Stimulated activated CD4-positive, alpha-beta T cell treated with anti-CD3 and anti-CD28 coated beads, TNF-alpha, amount 100 ng/mL, for 1 hour (primary cell): ENCODE data around the gene KLHDC7B.

Experiments used
- DNase-seq, 3 donors: peaks; one replicate each; pipeline ENCODE4 v3.0.0-alpha.2; 2020; ENCODE audit warnings: low read depth in 3 of 3, low spot score in 1 of 3

KLHDC7B gene

GRCh38 chr22:50545522-50546325 lies at the start of gene KLHDC7B:
Gene KLHDC7B, plus strand, starts transcription at chr22:50545899. Its CDS starts 345 bp downstream, at chr22:50546244.
- no peak for DNase-seq

- no peak for DNase-seq
These were observed 48.6 kb upstream of the KLHDC7B start for GRCh38 chr22:50497093-50497492.

GRCh38 chr22:50498322-50498890 lies 47.3 kb upstream of the KLHDC7B start:
- peak; percentile 30 to 40 (median 37) for DNase-seq

- DNase-seq, result no peak
These were observed 45.2 kb upstream of the KLHDC7B start for GRCh38 chr22:50500452-50500851.

GRCh38 chr22:50502096-50502495 lies 43.6 kb upstream of the KLHDC7B start:
- no peak for DNase-seq

GRCh38 chr22:50502628-50503474 lies 42.8 kb upstream of the KLHDC7B start:
- no peak for DNase-seq

DNA sequence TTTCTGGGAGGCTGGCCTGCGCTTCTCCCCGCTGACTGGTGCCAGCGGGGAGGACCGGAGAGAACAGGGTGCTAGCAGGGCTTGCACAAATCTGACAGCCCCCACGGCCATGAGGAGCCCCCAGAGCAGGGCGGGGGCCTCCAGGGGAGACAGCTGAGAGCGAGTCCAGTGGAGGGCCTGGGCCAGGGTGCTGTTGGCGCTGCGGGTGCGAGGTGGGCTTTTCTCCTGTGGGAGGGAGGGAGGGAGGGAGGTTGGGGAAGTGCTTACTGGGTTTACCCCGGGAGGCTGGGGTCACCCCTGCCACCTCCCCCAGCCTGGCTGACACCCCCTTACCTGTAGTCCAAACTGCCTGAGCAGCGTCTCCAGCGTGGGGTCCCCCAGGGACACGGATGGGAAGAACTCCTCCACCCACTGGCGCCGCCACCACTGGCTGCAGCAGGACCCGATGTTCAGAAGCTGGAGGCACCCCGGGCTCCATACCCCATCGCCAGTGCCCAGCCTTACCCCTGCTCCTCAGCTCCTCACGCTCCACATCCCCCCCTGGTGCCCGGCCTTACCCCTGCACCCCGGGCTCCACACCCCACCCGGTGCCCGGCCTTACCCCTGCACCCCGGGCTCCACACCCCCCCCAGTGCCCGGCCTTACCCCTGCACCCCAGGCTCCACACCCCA lies 42.1 kb upstream of the KLHDC7B start:
- no peak for DNase-seq

GRCh38 chr22:50504369-50505211 lies 41.1 kb upstream of the KLHDC7B start:
- DNase-seq, result no peak

GRCh38 chr22:50505276-50505775 lies 40.4 kb upstream of the KLHDC7B start:
- DNase-seq, result no peak

DNA sequence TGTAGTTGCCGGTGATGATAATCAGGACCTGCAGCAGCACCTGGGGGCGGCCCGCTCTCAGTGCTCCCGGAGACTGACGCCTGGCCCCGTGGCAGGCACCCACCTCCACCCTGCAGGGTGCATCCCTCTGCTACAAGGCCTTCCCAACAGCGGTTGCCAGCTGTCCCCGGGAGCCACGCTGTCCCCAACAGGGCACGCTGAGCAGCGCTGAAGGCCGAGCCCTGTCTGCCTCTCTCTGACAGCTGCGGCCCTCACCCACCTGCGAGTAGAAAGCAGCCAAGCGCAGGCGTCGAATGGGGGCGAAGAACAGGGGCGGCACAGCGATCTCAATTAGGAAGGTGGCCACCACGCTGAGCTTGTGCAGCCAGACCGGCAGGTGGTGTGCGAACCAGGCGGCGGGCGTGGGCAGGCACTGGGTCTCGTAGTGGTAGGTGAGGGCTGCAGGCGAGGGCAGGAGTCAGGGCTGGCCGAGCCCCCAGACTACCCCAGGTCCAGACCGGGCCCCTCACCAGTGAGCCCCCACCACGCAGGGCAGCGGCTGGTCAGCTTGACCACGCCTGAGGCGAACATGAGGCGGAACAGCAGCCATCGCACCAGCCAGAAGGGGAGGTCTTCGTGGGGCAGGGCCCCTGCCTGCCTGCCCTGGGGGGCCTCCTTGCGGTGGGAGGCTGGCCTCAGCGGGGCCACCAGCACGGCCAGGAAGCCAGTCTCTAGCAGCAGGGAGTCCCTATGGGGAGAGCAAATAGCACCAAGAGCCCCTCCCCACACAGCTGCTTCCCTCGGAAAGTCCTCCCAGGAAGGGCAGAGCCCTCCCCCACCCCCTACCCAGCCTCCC lies 39.7 kb upstream of the KLHDC7B start:
- no peak for DNase-seq

DNA sequence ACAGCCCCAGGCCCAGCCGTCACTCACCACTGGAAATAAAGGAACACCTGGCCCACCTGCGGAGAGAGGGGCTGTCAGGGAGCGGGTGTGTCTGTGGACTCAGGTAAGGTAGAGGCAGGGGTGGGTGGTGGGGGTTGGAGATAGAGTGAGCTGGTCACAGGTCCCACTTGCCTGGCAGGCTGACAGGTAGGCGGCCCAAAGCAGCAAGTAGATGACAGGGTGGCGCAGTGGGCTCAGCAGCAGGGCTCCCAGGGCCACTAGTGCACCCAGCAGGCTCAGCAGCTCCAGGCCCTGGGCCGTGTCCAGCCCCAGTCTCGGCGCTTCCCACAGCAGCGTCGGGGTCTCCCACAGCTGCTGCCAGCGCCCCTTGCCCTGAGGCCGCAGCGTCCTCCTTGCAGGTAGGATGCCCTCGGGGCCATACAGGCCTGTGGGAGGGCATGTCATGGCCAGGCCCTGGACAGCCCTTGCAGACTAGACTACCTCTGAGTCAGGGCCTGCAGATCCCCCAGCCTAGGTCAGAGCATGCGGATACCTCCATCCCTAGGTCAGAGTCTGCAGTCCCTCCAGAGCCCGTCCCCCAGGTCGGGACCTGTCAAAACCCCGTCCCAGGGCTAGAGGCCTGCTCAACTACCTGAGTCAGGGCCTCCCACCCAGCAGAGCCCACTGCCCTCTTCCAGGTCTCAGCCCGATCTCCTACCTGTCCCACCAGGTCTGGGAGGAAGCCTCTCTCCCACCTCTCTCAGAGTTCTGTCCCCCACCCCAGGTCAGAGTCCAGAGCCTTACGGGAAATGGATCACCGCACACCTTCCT lies 38.9 kb upstream of the KLHDC7B start:
- DNase-seq, result no peak

DNA sequence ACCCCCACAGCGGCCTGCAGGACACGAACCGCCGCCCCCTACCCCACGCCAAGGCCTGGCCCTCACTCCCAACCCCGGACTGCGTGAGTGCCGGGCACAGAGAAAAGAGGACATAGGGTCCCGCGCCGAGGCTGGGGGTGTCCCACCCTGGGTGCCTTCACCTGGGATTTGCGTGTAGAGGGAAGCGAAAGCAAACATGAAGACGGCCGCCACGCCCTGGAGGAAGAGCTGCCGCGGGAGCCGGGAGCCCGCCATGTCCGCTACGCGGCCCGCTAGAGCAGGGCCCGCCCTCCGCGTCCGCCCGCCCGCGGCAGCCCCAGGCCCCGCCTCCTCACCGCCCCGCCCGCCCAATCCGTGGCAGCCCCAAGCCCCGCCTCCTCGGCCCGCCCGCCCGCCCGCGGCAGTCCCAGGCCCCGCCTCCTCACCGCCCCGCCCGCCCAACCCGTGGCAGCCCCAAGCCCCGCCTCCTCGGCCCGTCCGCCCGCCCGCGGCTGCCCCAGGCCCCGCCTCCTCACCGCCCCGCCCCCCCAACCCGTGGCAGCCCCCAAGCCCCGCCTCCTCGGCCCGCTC lies 38.2 kb upstream of the KLHDC7B start, which contains the start of gene LMF2:
TSS of gene LMF2 (minus strand) at position 282 of the 570 bp plus-strand sequence. CDS start at position 255, 27 bp downstream.
- peak; percentile 90 to 96 (median 93) for DNase-seq

- DNase-seq, result peak; percentile 93 to 98 (median 96)
These were observed 37.5 kb upstream of the KLHDC7B start, which contains the start of gene NCAPH2 for GRCh38 chr22:50507991-50508884. Gene NCAPH2, plus strand, starts transcription at chr22:50508224. Its CDS starts 114 bp downstream, at chr22:50508338.

DNA sequence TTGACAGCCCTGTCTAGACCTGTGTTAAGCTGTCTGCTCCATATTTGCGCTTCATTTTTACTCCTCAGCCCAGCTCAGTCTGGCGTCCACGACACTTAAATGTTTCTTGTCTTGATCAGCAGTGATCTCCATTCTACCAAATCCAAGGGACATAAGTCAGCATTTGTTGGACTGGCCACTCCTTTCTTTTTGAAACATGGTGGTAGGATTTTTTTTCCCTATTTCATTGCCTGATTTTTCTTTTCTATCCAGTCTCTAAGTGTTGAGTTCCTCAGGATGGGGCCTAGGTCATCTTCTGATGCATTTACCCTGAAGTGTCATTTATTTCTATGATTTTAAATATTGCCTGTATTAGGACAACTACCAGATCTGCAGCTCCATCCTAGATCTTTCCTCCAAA lies 36.8 kb upstream of the KLHDC7B start:
- DNase-seq, result no peak

- DNase-seq, result no peak
These were observed 32.5 kb upstream of the KLHDC7B start for GRCh38 chr22:50513175-50513574.

GRCh38 chr22:50516068-50516467 lies 29.6 kb upstream of the KLHDC7B start:
- DNase-seq, result no peak

DNA sequence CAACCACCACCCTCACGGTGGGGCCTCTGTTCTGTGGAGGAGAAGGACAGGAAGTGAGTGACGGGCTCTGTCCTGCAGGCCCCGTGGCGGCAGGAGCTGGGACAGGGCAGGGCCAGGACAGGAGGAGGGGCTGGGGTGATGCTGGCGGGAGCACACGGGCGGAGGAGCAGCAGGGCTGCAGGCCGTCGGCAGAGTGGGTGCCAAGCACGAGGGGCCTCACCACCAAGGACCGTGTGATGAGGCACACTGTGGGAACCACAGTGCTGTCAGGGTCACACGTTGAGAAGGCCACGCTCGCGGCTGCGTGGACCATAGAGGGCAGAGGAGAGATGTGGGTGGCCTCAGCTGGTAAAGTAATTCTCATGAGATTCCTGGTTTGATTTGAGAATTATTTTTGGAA lies 28.8 kb upstream of the KLHDC7B start:
- DNase-seq, result no peak
